Stimulated activated CD4-positive, alpha-beta T cell treated with anti-CD3 and anti-CD28 coated beads, Interleukin-4, amount 100 ng/mL, for 24 hours (primary cell): ENCODE results near the gene ITIH1.

ENCODE experiments used
- DNase-seq: peaks from one replicate; pipeline ENCODE4 v3.0.0-alpha.2; 2020

The ITIH1 gene

GRCh38 chr3:52790741-52791140, 13.3 kb downstream of the ITIH1 start:
- DNase-seq, result no peak

GRCh38 chr3:52791366-52791765, 14.0 kb downstream of the ITIH1 start:
- no peak for DNase-seq

- no peak for DNase-seq
Measured at GRCh38 chr3:52791928-52792327, 14.5 kb downstream of the ITIH1 start.

GRCh38 chr3:52792413-52792812, 15.0 kb downstream of the ITIH1 start:
- DNase-seq, result no peak

GRCh38 chr3:52792961-52793695, 15.7 kb downstream of the ITIH1 start:
- no peak for DNase-seq

GRCh38 chr3:52793702-52794611, 16.6 kb downstream of the ITIH1 start:
- DNase-seq, result no peak

GRCh38 chr3:52794612-52795099, 17.3 kb downstream of the ITIH1 start, which contains the start of gene ITIH3:
TSS of gene ITIH3 (plus strand) at chr3:52794796. CDS start at chr3:52794804, 8 bp downstream.
- DNase-seq, result no peak

- no peak for DNase-seq
Measured at GRCh38 chr3:52795298-52795900, 18.0 kb downstream of the ITIH1 start.

- no peak for DNase-seq
Measured at GRCh38 chr3:52796411-52796810, 19.0 kb downstream of the ITIH1 start.

- DNase-seq, result no peak
Measured at GRCh38 chr3:52798376-52798977, 21.1 kb downstream of the ITIH1 start.

- no peak for DNase-seq
Measured at GRCh38 chr3:52798978-52799476, 21.6 kb downstream of the ITIH1 start.

GRCh38 chr3:52800079-52800478, 22.7 kb downstream of the ITIH1 start:
- DNase-seq, result no peak

- DNase-seq, result no peak
Measured at GRCh38 chr3:52801839-52802238, 24.4 kb downstream of the ITIH1 start.

- no peak for DNase-seq
Measured at GRCh38 chr3:52805270-52806039, 28.1 kb downstream of the ITIH1 start.

- no peak for DNase-seq
Measured at GRCh38 chr3:52809149-52809548, 31.8 kb downstream of the ITIH1 start.

- DNase-seq, result no peak
Measured at GRCh38 chr3:52809662-52810377, 32.4 kb downstream of the ITIH1 start.

- DNase-seq, result no peak
Measured at GRCh38 chr3:52810923-52811322, 33.5 kb downstream of the ITIH1 start.

- no peak for DNase-seq
Measured at GRCh38 chr3:52811452-52812011, 34.1 kb downstream of the ITIH1 start.

- DNase-seq, result no peak
Measured at GRCh38 chr3:52813810-52814209, 36.4 kb downstream of the ITIH1 start.

- DNase-seq, result no peak
Measured at GRCh38 chr3:52816199-52816598, 38.8 kb downstream of the ITIH1 start.

- DNase-seq, result no peak
Measured at GRCh38 chr3:52816654-52817053, 39.3 kb downstream of the ITIH1 start.
